GM12801 (cell line): Measurements from ENCODE around the gene PTPRCAP.

Source experiments
- CTCF ChIP-seq: IDR thresholded peaks from one replicate; pipeline ENCODE4 v1.5.1; 2011; ENCODE audit warnings: control low read depth; ENCODE audit not compliant: insufficient read length; ENCODE audit errors: extremely low read depth

PTPRCAP gene

GRCh38 chr11:67415501-67416304, 21.8 kb downstream of the PTPRCAP start, which contains the start of gene CARNS1:
Gene CARNS1 (plus strand): TSS chr11:67415678. CDS start chr11:67416200, 522 bp downstream.
- no peak for TF ChIP-seq CTCF

DNA sequence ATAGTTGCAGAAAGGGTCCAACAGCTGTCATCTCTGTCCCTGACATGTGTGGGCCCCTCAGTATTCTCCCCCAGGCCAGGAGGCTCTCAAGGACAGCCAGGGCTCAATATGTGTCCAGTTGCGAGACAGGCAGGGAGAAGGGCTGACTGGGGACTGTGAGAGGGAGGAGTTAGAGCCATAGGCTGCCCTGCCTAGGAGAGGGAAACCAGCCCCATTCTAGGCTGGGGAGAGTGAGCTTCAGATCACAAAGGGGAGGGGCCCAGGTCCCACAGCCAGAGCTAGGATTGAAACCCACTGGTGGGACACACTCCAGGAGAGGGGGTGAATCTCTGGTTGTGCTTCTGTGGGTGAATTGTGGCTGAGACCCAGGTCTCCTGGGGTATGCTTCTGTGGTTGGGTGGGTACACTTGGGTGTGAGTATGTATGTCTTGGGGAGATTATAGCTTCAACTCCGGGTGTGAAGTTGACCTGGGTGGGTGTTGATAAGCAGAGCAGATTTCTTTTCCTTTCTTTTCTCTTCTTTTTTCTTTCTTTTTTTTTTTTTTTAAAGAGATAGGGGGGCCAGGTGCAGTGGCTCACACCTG, 24.1 kb downstream of the PTPRCAP start:
- TF ChIP-seq CTCF = no peak

DNA sequence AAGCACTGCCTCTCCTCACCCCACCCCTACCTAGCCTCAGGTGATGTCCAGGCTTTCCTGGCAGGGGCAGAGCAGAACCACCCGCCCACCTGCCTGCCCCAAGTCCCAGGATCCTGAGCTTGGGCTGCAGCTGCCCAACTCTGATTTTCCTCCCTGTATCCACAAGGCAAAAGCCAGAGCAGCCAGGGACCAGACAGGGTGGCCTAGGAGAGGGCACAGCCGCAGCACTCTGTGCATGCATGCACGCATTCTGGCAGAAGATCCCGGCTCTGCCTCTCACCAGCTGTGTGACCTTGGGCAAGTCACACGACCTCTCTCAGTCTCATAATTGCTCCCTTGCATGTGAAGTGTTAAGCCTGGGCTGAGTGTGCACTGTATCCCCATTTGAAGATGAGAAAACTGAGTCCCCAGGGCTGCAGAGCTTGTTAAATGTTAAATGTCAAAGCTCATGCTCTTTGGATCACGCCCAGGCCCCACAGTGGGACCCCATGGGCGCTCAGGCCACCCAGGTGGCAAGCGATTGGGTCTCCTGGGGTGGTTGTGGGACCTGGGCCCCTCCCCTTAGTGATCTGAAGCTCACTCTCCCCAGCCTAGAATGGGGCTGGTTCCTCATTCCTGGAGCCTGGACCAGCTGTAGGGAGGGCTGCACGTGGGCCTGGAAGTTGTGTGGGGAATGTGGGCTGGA, 24.8 kb downstream of the PTPRCAP start:
- no peak for TF ChIP-seq CTCF

DNA sequence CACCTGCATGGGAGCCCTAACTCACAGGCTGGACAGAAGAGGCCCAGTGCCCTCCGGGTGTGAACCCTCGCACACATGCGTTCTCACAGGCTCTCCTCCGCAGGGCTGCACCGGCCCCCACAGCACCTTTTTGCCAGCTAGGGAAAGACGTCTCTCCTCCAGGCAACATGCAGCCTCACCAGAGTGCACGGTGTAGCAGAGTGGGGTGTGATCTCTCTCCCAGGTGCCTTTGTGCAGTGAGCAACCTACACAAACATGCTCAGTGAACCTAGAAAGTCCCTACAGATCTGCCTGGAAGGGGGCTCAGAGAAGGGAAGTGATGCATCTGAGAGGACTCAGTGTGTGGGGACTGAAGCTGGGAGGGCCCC, 25.7 kb downstream of the PTPRCAP start:
- TF ChIP-seq CTCF = no peak

DNA sequence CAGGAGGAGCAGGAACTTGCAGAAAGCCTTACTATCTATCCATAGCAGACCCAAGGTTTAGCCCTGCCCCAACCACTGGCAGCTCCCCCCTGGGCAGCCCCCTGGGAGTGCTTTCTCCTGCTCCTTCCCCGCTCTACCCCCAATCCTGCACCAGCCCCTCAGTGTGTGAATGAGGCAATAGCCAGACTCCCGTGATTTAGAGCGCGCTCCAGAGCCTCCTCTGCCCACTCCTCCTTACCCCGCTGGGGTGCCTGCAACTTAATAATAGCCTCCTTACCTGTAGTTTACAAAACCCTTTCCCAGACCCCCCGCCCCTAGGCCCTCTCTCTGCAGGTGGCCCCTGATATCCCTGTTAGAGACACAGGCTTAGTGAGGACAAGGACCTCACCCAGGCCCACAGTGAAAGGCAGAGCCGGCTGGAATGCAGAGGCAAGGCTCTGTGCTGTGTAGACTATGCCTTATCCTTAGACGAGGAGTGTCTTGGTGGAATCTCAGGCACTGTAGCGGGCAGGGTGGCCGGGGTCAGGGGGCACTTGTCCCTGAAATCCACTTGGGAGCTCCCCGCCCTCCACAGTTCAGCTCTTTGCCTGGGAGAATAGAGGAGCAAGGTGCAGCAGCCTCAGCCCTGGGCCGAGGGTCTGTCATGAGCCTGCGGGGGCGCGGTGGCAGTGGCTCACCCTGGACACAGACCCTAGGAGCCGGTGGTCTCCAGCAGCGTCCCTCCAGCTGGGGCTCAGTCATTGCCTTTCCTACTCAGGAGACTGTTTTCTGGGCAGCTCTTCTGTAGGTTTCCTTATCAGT, 26.3 kb downstream of the PTPRCAP start:
- TF ChIP-seq CTCF = no peak

DNA sequence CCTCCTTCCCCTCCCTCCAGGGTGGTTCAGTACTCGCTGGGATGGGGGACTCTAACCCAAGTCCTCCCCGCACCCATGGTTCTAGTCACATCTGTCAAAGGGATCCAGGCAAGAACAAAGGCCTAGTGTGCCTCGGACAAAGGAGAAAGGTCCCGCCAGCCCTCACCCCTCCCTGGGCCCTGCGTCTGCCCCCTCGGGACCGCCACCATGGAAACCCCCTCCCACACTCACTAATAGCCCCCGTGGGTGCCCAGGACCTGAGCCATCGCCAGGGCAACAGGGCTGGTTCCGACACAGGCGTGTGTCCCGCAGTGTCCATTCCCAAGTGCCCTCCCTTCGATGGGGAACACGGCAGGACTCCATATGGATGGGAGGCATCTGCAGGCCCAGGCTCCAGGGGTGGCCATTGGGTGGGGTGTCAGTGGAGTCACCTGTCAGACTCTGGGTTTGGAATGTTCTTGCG, 27.1 kb downstream of the PTPRCAP start:
- TF ChIP-seq CTCF = no peak

DNA sequence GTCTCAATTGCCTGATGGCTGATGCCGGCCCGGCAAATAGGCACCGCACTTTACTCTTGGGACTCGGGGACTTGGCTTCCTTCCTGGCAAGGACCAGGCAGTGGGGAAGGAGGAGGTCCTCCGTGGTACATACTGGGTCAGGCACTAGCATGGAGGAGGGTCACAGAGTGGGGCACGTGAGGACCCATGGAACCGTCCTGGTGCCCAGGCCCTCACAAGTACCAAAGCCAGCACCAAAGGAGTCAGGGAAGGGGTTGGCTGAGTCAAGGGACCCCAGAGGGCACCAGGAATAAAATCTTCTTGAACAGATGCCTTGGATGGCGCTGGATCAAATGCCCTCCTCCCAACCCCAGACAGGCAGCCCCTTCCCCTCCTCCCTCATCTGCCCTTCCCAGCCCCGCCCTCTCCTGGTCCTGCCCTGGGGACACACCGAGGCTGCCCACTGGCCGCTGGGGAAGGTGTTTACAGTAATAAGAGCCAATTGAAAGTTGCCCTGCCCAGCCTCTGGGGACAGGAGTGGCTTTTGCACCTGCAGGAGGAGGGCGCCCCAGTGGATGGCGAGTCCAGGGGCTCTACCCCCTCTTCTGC, 27.6 kb downstream of the PTPRCAP start:
- no peak for TF ChIP-seq CTCF
